GF-D8 (cell line): ENCODE results near the gene TEK.
"Not testable (repeated sequence)": the region's sequence is repeated elsewhere in the genome, so short reads cannot be mapped to it uniquely, and the experiment has no call there.

ENCODE experiments used
- DNase-seq: peaks from one replicate; lab custom pipeline; 2025; lab: John Stamatoyannopoulos, UW

The TEK gene

GRCh38 chr9:27227192-27227591, 118.2 kb downstream of the TEK start:
- no peak for DNase-seq

DNA sequence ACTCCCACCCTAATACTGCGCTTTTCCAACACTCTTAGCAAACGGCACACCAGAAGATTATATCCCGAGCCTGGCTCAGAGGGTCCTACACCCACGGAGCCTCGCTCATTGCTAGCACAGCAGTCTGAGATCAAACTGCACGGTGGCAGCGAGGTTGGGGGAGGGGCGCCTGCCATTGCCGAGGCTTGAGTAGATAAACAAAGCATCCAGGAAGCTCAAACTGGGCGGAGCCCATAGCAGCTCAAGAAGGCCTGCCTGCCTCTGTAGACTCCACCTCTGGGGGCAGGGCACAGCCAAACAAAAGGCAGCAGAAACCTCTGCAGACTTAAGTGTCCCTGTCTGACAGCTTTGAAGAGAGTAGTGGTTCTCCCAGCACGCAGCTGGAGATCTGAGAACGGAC, 130.6 kb downstream of the TEK start:
- not testable (repeated sequence) for DNase-seq

GRCh38 chr9:27247756-27248155, 138.7 kb downstream of the TEK start:
- no peak for DNase-seq

- DNase-seq, result no peak
Measured at GRCh38 chr9:27248702-27249101, 139.7 kb downstream of the TEK start.

DNA sequence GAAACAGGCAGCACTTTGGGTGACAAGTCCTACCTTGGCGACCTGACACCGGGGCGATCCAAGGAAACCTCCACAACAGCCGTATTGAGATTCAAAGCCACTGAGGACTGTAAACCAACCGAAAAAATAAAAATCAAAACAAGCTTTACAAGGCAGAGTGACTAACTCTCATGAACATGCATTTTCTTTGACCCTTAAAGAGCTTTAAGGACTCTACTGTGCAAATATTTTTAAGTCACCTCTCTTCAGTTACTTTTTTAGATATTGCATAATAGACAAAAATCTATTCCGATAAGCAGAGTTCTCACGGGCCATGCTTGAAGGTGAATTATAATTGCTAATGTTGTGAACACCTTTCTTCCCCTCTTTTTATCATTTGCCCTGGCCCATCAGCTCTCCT, 149.6 kb downstream of the TEK start:
- no peak for DNase-seq

DNA sequence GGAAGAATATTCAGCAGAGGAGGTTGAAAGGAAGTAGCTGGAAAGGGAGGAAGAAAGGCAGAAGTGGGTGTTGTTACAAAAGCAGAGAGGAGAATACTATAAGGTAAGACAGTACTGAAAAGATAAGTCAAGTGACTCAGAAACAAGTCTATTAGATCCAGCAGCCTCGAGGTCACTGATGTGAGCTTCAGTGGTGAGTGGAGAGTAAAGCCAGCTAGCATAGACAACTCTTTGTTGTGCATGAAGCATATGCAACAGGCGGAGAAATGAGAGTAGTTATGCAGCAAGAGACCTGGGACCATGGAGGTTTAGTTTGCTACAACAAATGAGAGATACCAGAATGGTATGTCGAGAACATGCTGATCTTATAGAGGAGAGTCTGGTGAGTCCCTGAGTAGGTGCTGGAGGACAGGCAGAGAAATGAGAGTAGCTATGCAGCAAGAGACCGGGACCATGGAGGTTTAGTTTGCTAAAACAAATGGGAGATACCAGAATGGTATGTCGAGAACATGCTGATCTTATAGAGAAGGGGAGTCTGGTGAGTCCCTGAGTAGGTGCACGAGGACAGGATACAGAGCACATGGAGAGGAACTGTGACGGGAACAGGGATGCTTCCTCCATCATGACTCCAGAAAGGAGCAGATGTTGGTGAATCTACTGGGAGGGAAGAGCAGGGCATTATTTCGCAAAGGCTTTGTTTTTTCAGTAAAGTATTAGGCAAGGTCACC, 151.9 kb downstream of the TEK start:
- DNase-seq, result no peak

GRCh38 chr9:27261517-27262211, 152.6 kb downstream of the TEK start:
- no peak for DNase-seq

DNA sequence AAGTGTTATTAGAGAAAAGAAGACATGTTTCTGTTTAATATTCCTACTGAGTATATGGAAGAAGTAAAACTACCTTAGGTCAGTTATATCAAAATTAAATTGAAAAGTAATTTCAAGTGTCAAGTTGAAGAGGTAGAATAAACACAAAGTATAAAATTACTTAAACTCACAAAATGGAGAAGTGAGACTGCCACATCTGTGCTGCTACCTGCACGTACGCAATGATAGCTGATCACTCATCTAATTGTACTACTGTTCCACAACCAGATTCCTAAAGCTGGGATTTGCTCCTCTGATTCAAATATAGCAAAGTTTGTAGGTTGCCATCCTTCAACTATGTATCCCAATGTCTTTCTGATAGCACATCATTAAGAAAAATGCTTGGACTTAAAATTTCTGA, 163.1 kb downstream of the TEK start:
- DNase-seq, result no peak

DNA sequence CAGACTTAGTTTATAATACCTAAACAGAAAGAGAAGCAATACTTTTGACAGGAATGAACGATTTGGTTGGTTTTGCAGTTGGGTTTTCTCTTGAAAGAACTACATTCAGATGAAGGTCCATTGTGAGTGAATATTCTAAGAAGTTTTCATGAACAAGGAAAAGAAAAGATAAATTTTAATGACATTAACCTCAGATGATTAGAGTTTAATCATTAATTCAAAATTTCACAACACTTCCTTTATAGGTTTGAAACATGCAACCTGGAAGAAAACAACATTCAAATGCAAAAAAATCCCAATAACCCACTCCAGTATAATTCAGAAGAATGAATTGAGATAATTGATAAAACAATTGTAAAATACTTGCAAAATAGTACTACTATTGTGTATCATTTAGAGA, 164.2 kb downstream of the TEK start:
- no peak for DNase-seq

DNA sequence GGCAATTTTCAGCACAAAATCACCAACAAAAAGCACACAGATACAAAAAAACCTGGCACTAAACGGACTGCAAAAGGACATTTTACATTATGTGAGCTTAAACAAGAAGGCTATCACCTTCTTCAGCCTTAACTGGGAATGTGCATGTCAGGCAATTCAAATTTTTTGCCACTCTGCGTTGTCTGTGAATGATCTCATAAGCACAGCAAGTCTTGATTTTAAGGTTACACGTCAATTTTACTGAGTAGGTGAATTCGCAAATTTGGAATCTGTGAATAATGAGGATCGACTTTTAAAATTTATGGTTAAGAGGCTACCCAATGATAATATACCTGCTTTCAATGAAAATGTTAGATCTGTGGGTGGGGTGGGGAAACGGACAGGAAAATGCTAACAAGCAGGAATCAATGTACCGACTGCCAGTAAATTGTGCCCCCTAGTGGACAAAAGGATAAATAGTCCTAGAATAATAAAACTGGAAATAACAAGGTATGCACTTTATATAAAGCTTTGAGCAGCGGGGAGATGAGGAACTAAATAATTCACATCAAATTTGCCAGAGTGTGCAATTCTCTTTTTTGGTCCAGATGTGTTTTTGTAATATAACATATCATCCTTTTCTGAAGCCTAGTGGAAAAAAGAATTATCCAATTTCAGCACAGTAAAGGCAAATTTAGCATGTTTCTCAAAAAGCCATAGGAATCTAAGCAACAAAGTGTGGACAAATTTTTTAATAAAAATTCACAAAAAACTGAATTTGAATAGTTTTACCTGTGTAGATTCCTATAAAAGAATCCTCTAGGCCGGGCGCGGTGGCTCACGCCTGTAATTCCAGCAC, 167.4 kb downstream of the TEK start:
- no peak for DNase-seq

DNA sequence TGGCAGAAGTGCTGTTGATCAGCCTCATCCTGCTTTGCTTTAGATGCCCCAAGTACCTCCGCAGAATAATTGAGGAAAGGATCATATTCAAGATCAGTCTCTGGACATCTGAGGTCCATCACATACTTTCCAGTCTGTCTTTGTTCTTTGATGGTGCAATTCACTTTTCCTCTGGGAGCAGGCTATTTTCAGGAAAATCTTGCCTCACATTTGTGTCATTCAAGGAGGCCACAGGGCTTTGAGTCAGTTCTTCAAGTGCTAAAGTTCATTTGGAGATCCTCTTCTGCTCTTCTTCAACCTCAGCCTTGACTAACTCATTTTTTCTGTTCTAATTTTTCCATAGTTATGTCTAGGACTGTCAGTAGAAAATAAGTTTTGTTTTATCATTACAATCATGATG, 169.3 kb downstream of the TEK start:
- DNase-seq, result no peak

DNA sequence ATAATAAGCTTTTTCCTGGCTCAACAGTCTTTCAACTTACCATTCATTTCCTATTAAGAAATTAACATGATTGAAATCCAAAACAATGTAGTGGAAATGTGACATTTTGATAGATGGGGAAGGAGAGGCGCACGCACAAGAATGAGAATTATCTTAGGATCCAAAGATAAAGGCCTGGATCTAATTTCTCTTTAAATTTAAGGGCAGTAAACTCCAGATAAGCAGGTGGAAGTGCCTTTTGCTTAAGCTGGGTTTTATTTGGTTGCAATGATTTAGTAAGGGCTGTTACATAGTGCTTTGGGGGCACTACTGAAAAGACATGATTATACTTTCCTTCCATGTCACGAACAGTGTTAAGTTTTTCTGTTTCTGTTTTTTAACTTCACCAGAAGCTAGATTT, 170.6 kb downstream of the TEK start:
- DNase-seq, result no peak
